Nephron (organoid): ENCODE measurements around the gene SETD1B.

ENCODE experiments used
- H3K27ac Mint-ChIP-seq, 3 experiments: 2 replicates each; pipeline ENCODE4 v1.8.0; 2020; ENCODE audit warnings: mixed read lengths in 3 of 3, mild to moderate bottlenecking in 2 of 3, moderate library complexity in 1 of 3
- H3K27me3 Mint-ChIP-seq: 2 replicates; pipeline ENCODE4 v1.8.0; 2021; ENCODE audit warnings: low read depth, mild to moderate bottlenecking, moderate library complexity, mixed read lengths
- H3K36me3 Mint-ChIP-seq: 2 replicates; pipeline ENCODE4 v1.8.0; 2020; ENCODE audit warnings: low read depth, mixed read lengths
- H3K4me1 Mint-ChIP-seq: 2 replicates; pipeline ENCODE4 v1.8.0; 2020; ENCODE audit warnings: mixed read lengths
- H3K4me3 Mint-ChIP-seq, 3 experiments: 2 replicates each; pipeline ENCODE4 v1.8.0; 2020; ENCODE audit warnings: mild to moderate bottlenecking in 3 of 3, mixed read lengths in 3 of 3, moderate library complexity in 2 of 3
- H3K9me3 Mint-ChIP-seq: 2 replicates; pipeline ENCODE4 v1.8.0; 2020; ENCODE audit warnings: mixed read lengths
- TF ChIP-seq, protein P1 (sequence below), 3 experiments: fragments of 200-600 bp; sonication (generic); IDR thresholded peaks; one replicate each; pipeline ENCODE4 v1.5.0; 2021; ENCODE audit warnings: antibody characterized with exemption in 3 of 3; ENCODE audit not compliant: unreplicated experiment in 3 of 3

The SETD1B gene

DNA sequence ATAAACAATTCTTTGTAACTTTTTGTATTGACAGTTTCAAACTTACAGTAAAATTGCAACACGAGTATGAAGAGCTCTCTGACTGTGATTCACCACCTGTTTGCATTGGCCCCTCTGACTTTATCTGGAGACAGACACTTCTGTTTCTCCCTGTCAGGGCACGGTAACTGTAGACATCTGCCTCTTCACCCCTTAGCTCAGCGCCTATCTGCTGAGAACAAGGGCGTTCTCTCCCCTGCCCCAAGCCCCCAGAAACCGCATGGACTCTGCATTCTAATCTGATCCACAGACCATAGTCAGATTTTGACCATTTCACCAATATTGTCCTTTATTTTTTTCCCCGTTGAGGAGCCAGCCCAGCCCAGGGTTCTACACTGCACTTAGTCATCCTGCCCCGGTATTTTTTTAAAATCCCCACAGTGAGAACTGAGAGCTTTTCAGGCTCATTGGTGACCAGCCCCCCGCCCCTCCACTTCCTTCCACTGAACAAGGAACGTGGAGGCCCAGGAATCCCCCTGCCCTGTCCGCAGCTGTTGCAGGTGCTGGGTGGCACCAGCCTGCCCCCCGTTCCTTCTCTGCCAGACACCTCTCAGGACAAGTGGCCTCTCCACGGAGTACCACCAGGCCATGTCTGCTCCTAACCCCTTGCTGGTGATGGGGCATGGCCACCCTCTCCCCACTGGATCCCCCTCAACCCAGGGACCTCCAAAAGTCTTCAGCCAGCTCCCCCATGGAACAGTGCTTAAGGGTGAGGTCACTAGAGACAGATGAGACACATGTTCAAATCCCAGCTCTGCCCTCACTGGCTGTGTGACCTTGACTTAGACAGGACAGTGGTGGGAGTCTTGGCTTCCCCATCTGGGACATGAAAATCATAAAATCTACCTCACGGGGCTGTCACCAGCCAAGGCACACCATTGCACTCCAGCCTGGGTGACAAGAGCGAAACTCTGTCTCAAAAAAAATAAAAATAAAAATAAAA lies 21.5 kb upstream of the SETD1B start:
- Mint-ChIP-seq H3K27me3 (peaks cover 3% of the 10 kb centered on the region), H3K27ac (peak overlapping the region; percentile 57 to 76 (median 75)), H3K4me1 (peaks cover 17% of the 10 kb centered on the region), H3K9me3 (no peaks in the 10 kb centered on the region), H3K4me3 (peak overlapping the region in 1 of 3 experiments; percentile 4), H3K36me3 (peaks cover 5% of the 10 kb centered on the region)
- TF ChIP-seq, protein P1, sequence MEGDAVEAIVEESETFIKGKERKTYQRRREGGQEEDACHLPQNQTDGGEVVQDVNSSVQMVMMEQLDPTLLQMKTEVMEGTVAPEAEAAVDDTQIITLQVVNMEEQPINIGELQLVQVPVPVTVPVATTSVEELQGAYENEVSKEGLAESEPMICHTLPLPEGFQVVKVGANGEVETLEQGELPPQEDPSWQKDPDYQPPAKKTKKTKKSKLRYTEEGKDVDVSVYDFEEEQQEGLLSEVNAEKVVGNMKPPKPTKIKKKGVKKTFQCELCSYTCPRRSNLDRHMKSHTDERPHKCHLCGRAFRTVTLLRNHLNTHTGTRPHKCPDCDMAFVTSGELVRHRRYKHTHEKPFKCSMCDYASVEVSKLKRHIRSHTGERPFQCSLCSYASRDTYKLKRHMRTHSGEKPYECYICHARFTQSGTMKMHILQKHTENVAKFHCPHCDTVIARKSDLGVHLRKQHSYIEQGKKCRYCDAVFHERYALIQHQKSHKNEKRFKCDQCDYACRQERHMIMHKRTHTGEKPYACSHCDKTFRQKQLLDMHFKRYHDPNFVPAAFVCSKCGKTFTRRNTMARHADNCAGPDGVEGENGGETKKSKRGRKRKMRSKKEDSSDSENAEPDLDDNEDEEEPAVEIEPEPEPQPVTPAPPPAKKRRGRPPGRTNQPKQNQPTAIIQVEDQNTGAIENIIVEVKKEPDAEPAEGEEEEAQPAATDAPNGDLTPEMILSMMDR (IDR thresholded peaks at IDR 0.05; ENCODE audit: unreplicated experiment in 3 of 3): no peak

DNA sequence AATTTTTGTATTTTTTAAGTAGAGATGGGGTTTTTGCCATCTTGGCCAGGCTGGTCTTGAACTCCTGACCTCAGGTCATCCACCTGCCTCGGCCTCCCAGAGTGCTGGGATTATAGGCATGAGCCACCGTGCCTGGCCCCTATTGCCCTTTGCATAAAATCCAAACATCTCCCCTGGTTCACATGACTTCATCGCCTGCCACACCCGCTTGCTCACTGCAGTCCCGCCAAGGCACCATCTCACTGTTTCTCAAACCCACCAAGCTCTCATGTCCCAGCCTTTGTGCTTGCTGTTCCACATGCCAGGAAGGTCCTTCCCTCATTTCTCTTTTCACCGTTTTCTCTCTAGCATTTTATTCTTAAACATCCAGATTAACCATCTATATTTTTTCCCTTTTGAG lies 20.0 kb upstream of the SETD1B start:
- no peak overlapping the region for H3K4me3 Mint-ChIP-seq
- H3K27me3 Mint-ChIP-seq: peaks cover 3% of the 10 kb centered on the region

GRCh38 chr12:121784460-121784859 lies 19.3 kb upstream of the SETD1B start:
- TF ChIP-seq, protein P1 (IDR thresholded peaks at IDR 0.05; ENCODE audit: unreplicated experiment in 3 of 3): no peak
- Mint-ChIP-seq H3K27me3 (peaks cover 3% of the 10 kb centered on the region), H3K27ac (peak overlapping the region in 1 of 3 experiments; percentile 65), H3K4me1 (peaks cover 17% of the 10 kb centered on the region), H3K9me3 (no peaks in the 10 kb centered on the region), H3K4me3 (no peak overlapping the region), H3K36me3 (no peaks in the 10 kb centered on the region)

More for the DNA sequence above, 20.0 kb upstream of the SETD1B start:
- Mint-ChIP-seq H3K36me3 (peaks cover 1% of the 10 kb centered on the region), H3K27ac (peak overlapping the region in 1 of 3 experiments; percentile 15), H3K9me3 (no peaks in the 10 kb centered on the region), H3K4me1 (peaks cover 17% of the 10 kb centered on the region)
- TF ChIP-seq, protein P1 (IDR thresholded peaks at IDR 0.05; ENCODE audit: unreplicated experiment in 3 of 3): no peak

GRCh38 chr12:121786440-121786825 lies 17.4 kb upstream of the SETD1B start:
- Mint-ChIP-seq H3K9me3 (no peaks in the 10 kb centered on the region), H3K27me3 (peaks cover 7% of the 10 kb centered on the region), H3K4me1 (peaks cover 22% of the 10 kb centered on the region), H3K27ac (no peak overlapping the region), H3K36me3 (no peaks in the 10 kb centered on the region), H3K4me3 (no peak overlapping the region)
- TF ChIP-seq, protein P1 (IDR thresholded peaks at IDR 0.05; ENCODE audit: unreplicated experiment in 3 of 3): no peak

- H3K4me1 Mint-ChIP-seq: peaks cover 17% of the 10 kb centered on the region
- no peaks in the 10 kb centered on the region for H3K36me3 Mint-ChIP-seq
- H3K27me3 Mint-ChIP-seq: peaks cover 7% of the 10 kb centered on the region
- no peaks in the 10 kb centered on the region for H3K9me3 Mint-ChIP-seq
- H3K4me3 Mint-ChIP-seq: no peak overlapping the region
- TF ChIP-seq, protein P1 (IDR thresholded peaks at IDR 0.05; ENCODE audit: unreplicated experiment in 3 of 3): no peak
- H3K27ac Mint-ChIP-seq: no peak overlapping the region
Measured at GRCh38 chr12:121787063-121788025, 16.5 kb upstream of the SETD1B start.
